Activated CD4-positive, alpha-beta T cell treated with anti-CD3 and anti-CD28 coated beads, Interleukin-2, amount 10 ng/mL, durations not matched to agents 24 days and 14 days (primary cell): ENCODE results near the gene RSPO1. TPM values are rescaled to one million over a fixed set of nuclear protein-coding genes. Genes with fewer than 3 reads are reported as not detected.

Experiments
- DNase-seq: peaks from one replicate; pipeline ENCODE4 v3.0.0; 2022
- H3K27ac Mint-ChIP-seq: one replicate; pipeline ENCODE4 v1.8.0; 2022; ENCODE audit warnings: mild to moderate bottlenecking, mixed read lengths
- H3K27me3 Mint-ChIP-seq: one replicate; pipeline ENCODE4 v1.8.0; 2022; ENCODE audit warnings: mixed read lengths
- H3K36me3 Mint-ChIP-seq: one replicate; pipeline ENCODE4 v1.8.0; 2022; ENCODE audit warnings: low read depth, mild to moderate bottlenecking, mixed read lengths
- H3K4me1 Mint-ChIP-seq: one replicate; pipeline ENCODE4 v1.8.0; 2021; ENCODE audit warnings: mixed read lengths
- H3K4me3 Mint-ChIP-seq: one replicate; pipeline ENCODE4 v1.8.0; 2022; ENCODE audit warnings: mild to moderate bottlenecking, moderate library complexity, mixed read lengths
- H3K9me3 Mint-ChIP-seq: one replicate; pipeline ENCODE4 v1.8.0; 2021; ENCODE audit warnings: mixed read lengths
- intact Hi-C: fragments of 100-400 bp; cut with micrococcal nuclease; formaldehyde crosslinking; loops from one replicate; pipeline ENCODE4 v1.15.1; 2023
- total RNA-seq: library from RNA; stranded (reverse); gene quantifications from 2 replicates; pipeline ENCODE4 v1.2.3, GENCODE V29; 2022

Gene RSPO1
- total RNA-seq, 1 donor from 2014 or later: not detected

DNA sequence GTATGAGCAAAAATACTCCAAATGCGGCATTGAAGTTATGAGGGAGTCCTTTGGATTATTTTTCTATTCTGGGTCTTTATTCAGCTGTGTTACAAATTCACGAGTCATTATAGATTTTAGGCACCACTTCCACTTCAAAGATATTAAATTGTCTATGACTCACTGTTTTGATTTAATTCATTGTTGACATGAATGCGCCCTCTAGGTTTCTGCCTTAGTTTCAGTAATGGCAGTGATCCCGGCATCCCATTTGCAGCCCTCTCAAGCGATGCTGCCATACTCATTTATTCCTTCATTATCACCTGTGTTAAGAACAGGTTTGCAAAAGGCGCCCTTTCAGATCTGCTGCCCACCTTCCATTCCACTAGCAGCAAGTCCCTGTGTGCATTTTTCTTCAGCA lies 14.0 kb downstream of the RSPO1 start:
- H3K9me3 Mint-ChIP-seq: no peaks in the 10 kb centered on the region
- peaks cover 36% of the 10 kb centered on the region for H3K27me3 Mint-ChIP-seq
- intact Hi-C loops: no loop called here
- no peaks in the 10 kb centered on the region for H3K4me1 Mint-ChIP-seq
- no peaks in the 10 kb centered on the region for H3K36me3 Mint-ChIP-seq
- no peak overlapping the region for H3K4me3 Mint-ChIP-seq
- no peak for DNase-seq
- H3K27ac Mint-ChIP-seq: no peak overlapping the region

DNA sequence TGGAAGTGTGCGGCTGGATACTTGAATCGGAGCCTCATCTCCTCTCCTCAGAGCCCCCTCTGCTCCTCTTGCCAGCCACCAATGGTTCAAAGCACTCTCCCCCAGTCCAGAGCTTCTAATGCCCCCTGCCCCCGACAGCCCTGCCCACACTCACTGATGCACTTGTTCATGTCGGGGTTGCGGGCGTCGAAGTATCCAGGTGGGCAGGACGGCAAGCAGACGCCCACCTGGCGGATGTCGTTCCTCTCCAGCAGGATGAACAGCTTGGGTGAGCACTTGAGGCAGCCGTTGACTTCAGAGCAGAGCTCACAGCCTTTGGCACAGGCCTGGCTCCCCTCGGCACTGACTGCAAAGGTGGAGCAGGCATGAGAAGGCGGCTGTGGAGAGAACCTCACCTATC lies 18.4 kb downstream of the RSPO1 start:
- no peak for DNase-seq
- H3K27ac Mint-ChIP-seq: no peak overlapping the region
- no peaks in the 10 kb centered on the region for H3K9me3 Mint-ChIP-seq
- H3K27me3 Mint-ChIP-seq: peaks cover 41% of the 10 kb centered on the region
- H3K4me3 Mint-ChIP-seq: no peak overlapping the region
- intact Hi-C loops: no loop called here
- no peaks in the 10 kb centered on the region for H3K4me1 Mint-ChIP-seq
- no peaks in the 10 kb centered on the region for H3K36me3 Mint-ChIP-seq

DNA sequence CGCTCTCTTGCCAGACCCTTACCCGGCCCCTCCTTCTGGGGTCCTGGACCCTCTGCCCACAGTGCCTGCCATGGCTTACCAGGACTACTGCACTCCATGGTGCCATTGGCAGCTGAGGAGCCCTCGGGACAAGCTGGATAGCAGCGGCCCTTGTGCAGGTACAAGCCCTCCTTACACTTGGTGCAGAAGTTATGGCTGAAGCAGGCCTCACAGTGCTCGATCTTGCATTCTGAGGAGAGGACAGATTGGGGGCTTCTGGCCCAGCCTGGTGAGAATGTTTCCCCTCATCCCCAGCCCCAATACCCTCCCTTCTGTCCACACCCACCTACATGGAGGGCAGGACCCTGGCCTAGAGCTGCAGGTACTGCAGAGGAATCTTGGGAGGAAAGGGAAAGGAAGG lies 20.6 kb downstream of the RSPO1 start:
- no peaks in the 10 kb centered on the region for H3K9me3 Mint-ChIP-seq
- no peak overlapping the region for H3K4me3 Mint-ChIP-seq

DNA sequence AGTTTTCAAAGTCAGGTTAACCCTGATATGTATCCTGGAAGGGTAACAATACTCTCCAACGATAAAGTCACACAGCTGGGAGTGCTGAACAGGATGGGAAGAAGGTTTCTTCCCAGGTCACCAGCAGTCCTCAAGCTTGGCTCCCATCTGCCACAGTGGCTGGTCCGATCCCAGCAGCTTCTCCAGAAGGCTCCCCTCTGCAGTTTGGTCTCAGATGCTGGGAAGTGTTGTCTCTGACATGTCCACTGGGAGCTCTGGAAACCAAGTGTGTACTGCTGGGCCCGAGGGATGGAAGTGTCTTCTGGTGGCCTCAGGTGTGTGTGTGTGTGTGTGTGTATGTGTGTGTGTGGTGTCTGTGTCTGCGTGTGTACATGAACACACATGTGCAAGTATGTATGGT lies 22.5 kb downstream of the RSPO1 start:
- H3K36me3 Mint-ChIP-seq: no peaks in the 10 kb centered on the region
- H3K4me3 Mint-ChIP-seq: no peak overlapping the region
- peaks cover 23% of the 10 kb centered on the region for H3K27me3 Mint-ChIP-seq
- DNase-seq: no peak
- H3K4me1 Mint-ChIP-seq: no peaks in the 10 kb centered on the region
- H3K27ac Mint-ChIP-seq: no peak overlapping the region
- intact Hi-C loops: no loop called here
- H3K9me3 Mint-ChIP-seq: no peaks in the 10 kb centered on the region

More for the DNA sequence above, 20.6 kb downstream of the RSPO1 start:
- H3K27me3 Mint-ChIP-seq: peaks cover 36% of the 10 kb centered on the region
- H3K36me3 Mint-ChIP-seq: no peaks in the 10 kb centered on the region
- no peak for DNase-seq
- no peak overlapping the region for H3K27ac Mint-ChIP-seq
- intact Hi-C loops: no loop called here
- no peaks in the 10 kb centered on the region for H3K4me1 Mint-ChIP-seq

DNA sequence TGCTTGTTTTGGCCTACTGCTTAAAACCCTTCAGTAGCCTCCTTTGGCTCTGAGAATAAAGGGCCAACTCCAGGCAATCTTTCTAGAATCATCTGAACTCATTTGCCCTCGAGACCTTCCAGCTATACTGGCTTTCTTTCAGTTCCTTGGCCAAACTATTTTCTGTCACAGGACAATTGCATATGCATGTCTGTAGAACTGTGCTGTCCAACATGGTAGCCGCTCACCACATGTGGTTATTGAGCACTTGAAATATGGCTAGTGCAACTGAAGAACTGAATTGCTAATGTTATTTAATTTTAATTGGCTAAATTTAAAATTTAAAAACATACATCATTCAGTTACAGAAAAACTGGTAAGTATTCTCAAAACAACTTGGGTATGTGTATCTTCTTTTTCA lies 24.7 kb downstream of the RSPO1 start:
- Mint-ChIP-seq H3K4me1 (no peaks in the 10 kb centered on the region), H3K9me3 (no peaks in the 10 kb centered on the region), H3K27ac (no peak overlapping the region), H3K4me3 (no peak overlapping the region), H3K27me3 (peaks cover 10% of the 10 kb centered on the region), H3K36me3 (no peaks in the 10 kb centered on the region)
- intact Hi-C loops: no loop called here
- no peak for DNase-seq

DNA sequence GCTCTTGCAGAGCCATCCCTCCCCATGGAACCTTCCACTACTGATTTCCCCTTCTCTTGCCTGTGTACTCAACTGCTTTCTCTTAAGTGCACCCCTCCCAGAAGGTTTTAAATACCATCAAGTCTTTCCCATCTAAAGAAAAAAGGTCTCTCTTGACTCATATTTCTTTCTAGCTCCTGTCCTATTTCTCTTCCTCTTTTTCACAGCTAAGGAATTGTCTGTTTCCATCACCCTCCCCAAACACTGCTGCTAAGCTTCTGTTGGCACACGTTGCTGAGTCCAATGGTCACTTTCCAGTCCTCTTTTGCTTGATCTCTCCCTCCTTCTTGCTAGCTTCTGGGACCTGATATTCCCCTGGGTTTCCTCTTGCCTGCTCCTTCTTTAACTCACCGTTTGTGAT lies 25.7 kb downstream of the RSPO1 start:
- H3K4me1 Mint-ChIP-seq: no peaks in the 10 kb centered on the region
- peaks cover 16% of the 10 kb centered on the region for H3K27me3 Mint-ChIP-seq
- H3K4me3 Mint-ChIP-seq: no peak overlapping the region
- intact Hi-C loops: no loop called here
- H3K27ac Mint-ChIP-seq: no peak overlapping the region
- no peak for DNase-seq
- H3K9me3 Mint-ChIP-seq: no peaks in the 10 kb centered on the region
- no peaks in the 10 kb centered on the region for H3K36me3 Mint-ChIP-seq

DNA sequence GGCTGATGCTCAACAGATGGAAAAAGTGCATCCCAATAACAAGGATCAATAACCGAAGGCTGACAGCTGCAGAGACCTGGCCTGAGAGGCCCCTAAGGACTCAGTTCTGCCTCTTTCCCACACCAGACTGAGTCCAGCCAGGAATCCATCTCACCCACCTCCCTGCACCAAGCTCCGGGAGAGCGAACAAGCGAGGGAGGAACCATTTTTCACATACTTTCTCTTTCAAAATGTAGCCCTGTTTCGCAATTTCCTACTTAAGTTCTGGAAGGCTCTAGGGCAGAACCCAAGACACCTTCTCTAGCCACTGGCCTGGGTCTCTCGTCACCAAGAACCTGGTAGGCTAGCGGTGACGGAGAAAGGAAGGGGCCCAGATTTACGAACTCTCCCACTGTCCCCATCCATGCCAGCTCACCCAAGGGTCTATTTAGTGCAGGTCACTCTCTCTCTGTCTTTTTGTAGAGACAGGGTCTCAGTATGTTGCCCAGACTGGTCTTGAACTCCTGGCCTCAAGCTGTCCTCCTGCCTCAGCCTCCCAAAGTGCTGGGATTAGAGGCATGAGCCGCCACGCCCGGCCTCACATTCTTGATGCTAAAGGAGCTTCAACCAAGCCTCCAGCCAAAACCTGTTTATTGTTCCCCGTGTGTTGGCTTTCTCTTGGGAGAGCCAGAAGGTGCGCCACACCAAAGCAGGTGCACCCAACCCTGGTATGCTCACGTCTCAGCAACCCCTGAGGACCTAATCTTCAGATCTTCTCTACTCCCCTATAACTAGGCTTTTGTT lies 28.0 kb downstream of the RSPO1 start:
- no peaks in the 10 kb centered on the region for H3K36me3 Mint-ChIP-seq
- peaks cover 19% of the 10 kb centered on the region for H3K27me3 Mint-ChIP-seq
- no peak for DNase-seq
- H3K27ac Mint-ChIP-seq: no peak overlapping the region
- intact Hi-C loops: no loop called here
- no peaks in the 10 kb centered on the region for H3K9me3 Mint-ChIP-seq
- peaks cover 3% of the 10 kb centered on the region for H3K4me1 Mint-ChIP-seq
- no peak overlapping the region for H3K4me3 Mint-ChIP-seq

DNA sequence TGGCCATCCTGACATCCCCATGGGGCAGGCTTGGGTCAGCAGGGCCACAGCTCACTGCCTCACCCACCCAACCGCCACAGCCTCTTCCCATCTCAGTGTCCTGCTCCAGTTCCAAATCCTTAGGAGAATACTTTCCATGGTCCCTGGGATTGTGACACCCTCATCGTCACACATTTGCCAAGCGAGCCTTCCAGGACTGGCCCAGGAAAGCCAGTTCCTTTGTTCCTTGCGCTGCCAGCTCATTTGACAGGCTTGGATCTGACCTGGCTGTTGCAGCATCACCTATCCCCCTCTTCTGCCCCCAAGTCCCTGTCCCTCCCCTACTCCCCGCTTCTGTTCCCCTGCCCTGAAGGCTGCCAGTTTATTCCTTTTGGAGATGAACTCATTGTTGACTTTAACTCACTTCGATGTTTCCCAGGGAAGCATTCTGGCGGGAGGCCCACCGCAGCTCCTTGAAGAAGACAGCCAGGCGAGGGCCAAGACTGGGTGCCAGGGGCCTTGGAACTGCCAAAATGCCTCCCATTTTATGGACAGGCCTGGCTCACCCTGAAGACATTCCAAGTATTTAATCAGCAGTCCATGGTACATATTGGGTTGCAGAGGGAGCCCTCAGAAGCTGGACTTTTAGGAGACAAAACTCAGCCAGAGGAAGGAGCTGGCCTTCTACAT lies 28.8 kb downstream of the RSPO1 start:
- intact Hi-C loops: no loop called here
- DNase-seq: no peak
- Mint-ChIP-seq H3K4me3 (no peak overlapping the region), H3K9me3 (no peaks in the 10 kb centered on the region), H3K27ac (no peak overlapping the region), H3K36me3 (no peaks in the 10 kb centered on the region), H3K27me3 (peaks cover 23% of the 10 kb centered on the region), H3K4me1 (peaks cover 3% of the 10 kb centered on the region)

DNA sequence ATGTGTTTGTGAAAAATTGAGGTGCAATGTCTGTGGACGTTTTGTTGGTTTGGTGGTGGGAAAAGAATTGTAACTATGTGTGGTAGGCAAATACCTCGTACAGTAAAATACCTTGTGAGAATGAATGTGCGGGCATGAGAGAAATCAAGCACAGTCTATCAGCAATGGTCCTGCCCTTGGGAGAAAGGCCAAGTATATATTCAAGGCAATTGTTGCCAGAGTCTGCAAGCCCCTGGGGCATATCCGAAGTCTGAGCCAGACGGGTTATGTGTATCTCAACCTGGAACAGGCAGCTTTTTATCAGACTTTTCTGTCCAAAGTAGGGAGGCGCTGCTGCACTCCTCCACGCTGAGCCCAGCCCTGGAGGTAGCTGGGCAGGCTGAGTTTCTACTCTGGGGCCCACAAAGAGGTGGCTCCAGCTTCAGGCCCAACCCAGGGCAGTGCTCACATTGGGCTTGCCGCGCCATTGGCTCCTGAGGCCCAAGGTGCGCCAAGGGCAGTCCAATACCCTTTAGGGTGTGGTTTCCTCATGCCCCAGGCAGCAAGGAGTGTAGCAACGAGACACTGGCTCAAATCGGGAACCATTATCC lies 29.5 kb downstream of the RSPO1 start:
- Mint-ChIP-seq H3K4me1 (peaks cover 3% of the 10 kb centered on the region), H3K36me3 (no peaks in the 10 kb centered on the region), H3K9me3 (no peaks in the 10 kb centered on the region), H3K4me3 (no peak overlapping the region), H3K27me3 (peaks cover 23% of the 10 kb centered on the region), H3K27ac (no peak overlapping the region)
- intact Hi-C loops: no loop called here
- no peak for DNase-seq

DNA sequence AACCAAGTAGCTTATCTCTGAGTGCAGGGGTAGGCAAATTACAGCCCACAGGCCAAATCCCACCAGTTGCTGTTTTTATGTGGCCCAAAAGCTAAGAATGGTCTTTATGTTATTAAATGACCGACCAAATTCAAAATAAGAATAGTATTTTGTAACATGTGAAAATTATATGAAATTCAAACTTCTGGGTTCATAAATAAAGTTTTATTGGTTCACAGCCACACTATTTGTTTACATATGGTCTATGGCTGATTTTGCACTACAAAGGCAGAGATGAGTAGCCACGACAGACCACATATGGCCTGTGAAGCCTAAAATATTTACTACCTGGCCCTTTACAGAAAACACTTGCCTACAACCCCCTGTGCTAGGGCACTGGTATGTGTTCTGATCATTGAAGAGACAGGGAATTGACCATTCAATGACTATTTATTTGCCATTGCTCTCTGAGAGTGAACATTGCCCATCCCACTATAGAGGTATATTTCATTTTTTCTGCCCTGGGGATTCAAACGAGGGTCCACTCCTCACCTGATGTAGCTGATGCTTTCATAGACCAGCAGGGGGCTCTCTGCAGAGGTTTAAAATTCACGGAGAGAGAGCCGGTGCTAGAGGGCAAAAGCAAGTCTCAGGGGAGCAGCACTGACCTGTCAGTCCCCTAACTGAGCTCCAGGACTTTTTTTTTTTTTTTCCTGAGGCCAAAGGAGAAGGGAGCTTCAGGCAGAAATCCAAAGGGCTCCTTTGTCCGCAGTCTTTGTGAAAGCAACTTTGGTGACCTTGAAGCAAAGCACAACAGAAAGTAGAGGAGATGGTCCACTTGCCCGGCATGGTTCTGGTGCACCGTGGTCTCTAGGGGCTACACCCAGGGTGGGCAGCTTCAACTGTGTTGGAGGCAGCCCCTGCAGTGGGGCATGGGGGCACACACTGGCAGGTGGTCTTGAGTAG lies 31.7 kb downstream of the RSPO1 start:
- no peak overlapping the region for H3K4me3 Mint-ChIP-seq
- no peak overlapping the region for H3K27ac Mint-ChIP-seq
- peaks cover 3% of the 10 kb centered on the region for H3K4me1 Mint-ChIP-seq
- intact Hi-C loops: loop anchor here (1.0 kb wide), 1 partner anchor 79 kb away; no protein-coding TSS in a partner anchor
- peak; percentile 81 for DNase-seq
- no peaks in the 10 kb centered on the region for H3K36me3 Mint-ChIP-seq
- H3K9me3 Mint-ChIP-seq: no peaks in the 10 kb centered on the region
- H3K27me3 Mint-ChIP-seq: peaks cover 28% of the 10 kb centered on the region

DNA sequence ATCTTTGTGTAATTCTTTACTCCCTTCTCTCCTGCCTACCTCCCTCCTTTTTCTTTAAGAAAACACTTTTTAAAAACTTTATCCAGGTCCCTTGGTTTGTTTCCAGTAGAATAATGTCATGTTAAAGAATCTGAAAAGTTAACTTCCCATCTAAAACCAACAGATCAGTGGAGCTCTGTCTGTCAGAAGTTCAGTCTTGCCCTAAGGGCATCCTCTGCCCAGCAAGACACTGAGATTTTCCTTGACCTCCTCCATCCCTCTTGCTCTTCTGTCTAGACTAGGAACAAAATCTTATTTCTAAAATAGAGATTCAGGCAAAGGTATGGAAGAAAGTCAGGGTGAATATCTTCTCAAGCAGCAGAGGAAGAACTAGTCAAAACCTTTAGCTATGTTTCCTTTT lies 33.3 kb downstream of the RSPO1 start:
- intact Hi-C loops: no loop called here
- H3K36me3 Mint-ChIP-seq: no peaks in the 10 kb centered on the region
- peaks cover 27% of the 10 kb centered on the region for H3K27me3 Mint-ChIP-seq
- H3K27ac Mint-ChIP-seq: no peak overlapping the region
- H3K4me3 Mint-ChIP-seq: no peak overlapping the region
- no peak for DNase-seq
- H3K9me3 Mint-ChIP-seq: no peaks in the 10 kb centered on the region
- peaks cover 3% of the 10 kb centered on the region for H3K4me1 Mint-ChIP-seq

DNA sequence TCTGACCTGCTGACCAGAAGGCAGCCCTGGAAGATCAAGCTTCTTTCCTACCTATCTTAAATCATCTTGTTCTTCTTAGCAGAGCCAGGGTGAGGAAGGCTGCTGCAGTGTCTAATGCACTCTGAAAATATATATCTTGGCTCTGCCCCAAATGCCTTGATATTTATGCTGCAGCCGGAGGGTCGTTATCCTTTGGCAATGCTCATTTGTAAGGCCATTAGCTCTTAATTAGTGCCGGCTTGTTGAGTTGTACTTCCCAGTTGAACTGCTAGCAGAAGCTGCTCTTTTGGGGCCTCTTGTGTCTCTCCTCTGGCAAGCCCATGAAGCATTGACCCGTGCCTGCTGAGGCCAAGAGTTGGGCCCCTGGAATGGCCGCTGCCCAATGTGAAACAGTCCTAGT lies 34.8 kb downstream of the RSPO1 start:
- H3K4me1 Mint-ChIP-seq: peaks cover 8% of the 10 kb centered on the region
- no peaks in the 10 kb centered on the region for H3K9me3 Mint-ChIP-seq
- H3K36me3 Mint-ChIP-seq: peaks cover 4% of the 10 kb centered on the region
- H3K4me3 Mint-ChIP-seq: no peak overlapping the region
- H3K27me3 Mint-ChIP-seq: peaks cover 26% of the 10 kb centered on the region
- no peak for DNase-seq
- H3K27ac Mint-ChIP-seq: no peak overlapping the region
- intact Hi-C loops: no loop called here

DNA sequence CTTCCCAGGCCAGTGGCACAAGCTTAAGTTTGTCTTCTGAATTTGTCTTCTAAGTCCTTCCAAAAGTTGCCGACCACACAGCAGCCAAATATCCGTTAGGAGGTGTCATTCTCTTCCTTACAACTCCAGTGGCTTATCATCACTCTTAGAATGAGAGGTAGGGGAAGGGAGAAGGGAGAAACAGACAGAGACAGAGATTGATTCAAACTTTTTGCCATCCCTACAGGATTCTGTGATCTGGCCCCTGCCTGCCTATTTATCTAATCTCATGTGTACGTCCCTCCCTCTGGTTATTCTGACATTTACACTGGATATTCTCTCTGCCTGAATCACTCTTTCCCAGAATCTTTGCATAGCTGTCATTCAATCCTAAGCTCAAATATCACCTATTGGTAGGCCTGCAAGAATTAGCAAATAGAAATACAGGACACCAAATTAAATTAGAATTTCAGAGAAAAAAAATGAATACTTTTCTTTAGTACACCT lies 38.5 kb downstream of the RSPO1 start:
- DNase-seq: no peak
- peak overlapping the region; percentile 96 for H3K27ac Mint-ChIP-seq
- no peaks in the 10 kb centered on the region for H3K9me3 Mint-ChIP-seq
- intact Hi-C loops: no loop called here
- H3K27me3 Mint-ChIP-seq: peaks cover 6% of the 10 kb centered on the region
- H3K4me1 Mint-ChIP-seq: peaks cover 21% of the 10 kb centered on the region
- H3K4me3 Mint-ChIP-seq: peak overlapping the region; percentile 99
- peaks cover 24% of the 10 kb centered on the region for H3K36me3 Mint-ChIP-seq
